ENCODE measurements around the gene PTAFR. TPM values are rescaled to one million over a fixed set of nuclear protein-coding genes. Genes with fewer than 3 reads are reported as not detected.

Gene PTAFR
- total and polyA plus RNA-seq, 2 donors (not counting 1 experiment from before 2014, with no cell fraction given), result 5.9 to 6.2 TPM

- no peak for DNase-seq
- Mint-ChIP-seq H3K4me3 (no peak overlapping the region), H3K27ac (no peak overlapping the region), H3K4me1 (peaks cover 15% of the 10 kb centered on the region), H3K27me3 (no peaks in the 10 kb centered on the region), H3K9me3 (ENCODE audit: insufficient read depth) (no peaks in the 10 kb centered on the region)
- H4K20me1 ChIP-seq (ENCODE audit: control insufficient read depth, insufficient read depth, low read length, poor library complexity, severe bottlenecking), result no peaks in the 10 kb centered on the region
- no peak overlapping the region for H3K9ac ChIP-seq (ENCODE audit: low read length)
- H3K4me2 ChIP-seq (replicated peaks; ENCODE audit: low read depth, low read length, poor library complexity, severe bottlenecking), result no peak overlapping the region
- peaks cover 3 to 21% of the 10 kb centered on the region in 2 experiments for H3K36me3 ChIP-seq (replicated peaks in 1 of 2; ENCODE audit: control extremely low read depth in 1 of 2, control insufficient read depth in 1 of 2, extremely low read depth in 1 of 2, insufficient read depth in 2 of 2, low read length in 1 of 2)
- H3K9me3 ChIP-seq (ENCODE audit: control extremely low read depth in 1 of 3, control insufficient read depth in 2 of 3, insufficient read depth in 1 of 3, low read length in 2 of 3), result peaks cover 0 to 6% (median 0%) of the 10 kb centered on the region in 3 donors
- H2AFZ ChIP-seq (ENCODE audit: insufficient read depth, low read depth, low read length, poor library complexity, severe bottlenecking), result no peak overlapping the region
- no peak for ATAC-seq (ENCODE audit: low read depth)
- POLR2A ChIA-PET, result no interaction called here
- no peak overlapping the region for H3K27ac ChIP-seq (ENCODE audit: low read length in 2 of 2)
- TF ChIP-seq EZH2 (IDR thresholded peaks at IDR 0.05; ENCODE audit: borderline replicate concordance, insufficient read depth, low read depth, low read length, poor library complexity, severe bottlenecking) (no peak), CTCF (IDR thresholded peaks at IDR 0.05) (no peak)
- WGBS (ENCODE audit: insufficient coverage), result 89% methylated on average over 8 of the region's 8 CpGs
- intact Hi-C loops (cut with micrococcal nuclease), result no loop called here
- peaks cover 6 to 7% of the 10 kb centered on the region in 2 donors for H3K4me1 ChIP-seq (ENCODE audit: control insufficient read depth in 2 of 2, insufficient read depth in 2 of 2, low read length in 2 of 2)
- H3K27me3 ChIP-seq (replicated peaks in 1 of 4; ENCODE audit: control extremely low read depth in 1 of 4, control insufficient read depth in 3 of 4, insufficient read depth in 4 of 4, low read length in 3 of 4), result no peaks in the 10 kb centered on the region
- H3K79me2 ChIP-seq (ENCODE audit: control insufficient read depth, insufficient read depth, low read length), result no peaks in the 10 kb centered on the region
- CTCF ChIA-PET, result interaction anchor here (2.1 kb wide), 1 partner anchor 14 kb away, joined by 8 read pairs; no protein-coding TSS in a partner anchor
- H3K4me3 ChIP-seq (ENCODE audit: control extremely low read depth in 1 of 5, extremely low read depth in 1 of 5, insufficient read depth in 1 of 5, low read depth in 2 of 5, low read length in 4 of 5), result no peak overlapping the region
Observed at GRCh38 chr1:28194326-28195035, 18.0 kb upstream of the PTAFR start.

GRCh38 chr1:28193701-28194161 lies 17.2 kb upstream of the PTAFR start:
- Mint-ChIP-seq H3K9me3 (ENCODE audit: insufficient read depth) (no peaks in the 10 kb centered on the region), H3K27ac (no peak overlapping the region), H3K27me3 (no peaks in the 10 kb centered on the region), H3K4me1 (peaks cover 10% of the 10 kb centered on the region), H3K4me3 (no peak overlapping the region)
- H4K20me1 ChIP-seq (ENCODE audit: control insufficient read depth, insufficient read depth, low read length, poor library complexity, severe bottlenecking), result no peaks in the 10 kb centered on the region
- intact Hi-C loops (cut with micrococcal nuclease), result no loop called here
- no peak overlapping the region for H3K27ac ChIP-seq (ENCODE audit: low read length in 2 of 2)
- H3K27me3 ChIP-seq (replicated peaks in 1 of 4; ENCODE audit: control extremely low read depth in 1 of 4, control insufficient read depth in 3 of 4, insufficient read depth in 4 of 4, low read length in 3 of 4), result no peaks in the 10 kb centered on the region
- no peaks in the 10 kb centered on the region for H3K9me3 ChIP-seq (ENCODE audit: control extremely low read depth in 1 of 3, control insufficient read depth in 2 of 3, insufficient read depth in 1 of 3, low read length in 2 of 3)
- no peak for ATAC-seq (ENCODE audit: low read depth)
- no peak for DNase-seq
- H2AFZ ChIP-seq (ENCODE audit: insufficient read depth, low read depth, low read length, poor library complexity, severe bottlenecking), result no peak overlapping the region
- no peak for TF ChIP-seq EZH2 (IDR thresholded peaks at IDR 0.05; ENCODE audit: borderline replicate concordance, insufficient read depth, low read depth, low read length, poor library complexity, severe bottlenecking)
- peaks cover under 1 to 14% of the 10 kb centered on the region in 2 experiments for H3K36me3 ChIP-seq (replicated peaks in 1 of 2; ENCODE audit: control extremely low read depth in 1 of 2, control insufficient read depth in 1 of 2, extremely low read depth in 1 of 2, insufficient read depth in 2 of 2, low read length in 1 of 2)
- H3K4me3 ChIP-seq (ENCODE audit: control extremely low read depth in 1 of 5, extremely low read depth in 1 of 5, insufficient read depth in 1 of 5, low read depth in 2 of 5, low read length in 4 of 5), result no peak overlapping the region
- H3K4me1 ChIP-seq (ENCODE audit: control insufficient read depth in 2 of 2, insufficient read depth in 2 of 2, low read length in 2 of 2), result no peaks in the 10 kb centered on the region
- CTCF ChIA-PET, result no interaction called here
- no peaks in the 10 kb centered on the region for H3K79me2 ChIP-seq (ENCODE audit: control insufficient read depth, insufficient read depth, low read length)
- no peak overlapping the region for H3K4me2 ChIP-seq (replicated peaks; ENCODE audit: low read depth, low read length, poor library complexity, severe bottlenecking)
- 86% methylated on average over 7 of the region's 8 CpGs for WGBS (ENCODE audit: insufficient coverage)
- no peak overlapping the region for H3K9ac ChIP-seq (ENCODE audit: low read length)
- POLR2A ChIA-PET, result no interaction called here

Data from B cell (primary cell).